Eye (tissue), 1 donor: Measurements from ENCODE around the gene PET100.

ENCODE experiments used
- DNase-seq: peaks from one replicate; pipeline ENCODE4 v3.0.0-alpha.2; 2015

Gene PET100

DNA sequence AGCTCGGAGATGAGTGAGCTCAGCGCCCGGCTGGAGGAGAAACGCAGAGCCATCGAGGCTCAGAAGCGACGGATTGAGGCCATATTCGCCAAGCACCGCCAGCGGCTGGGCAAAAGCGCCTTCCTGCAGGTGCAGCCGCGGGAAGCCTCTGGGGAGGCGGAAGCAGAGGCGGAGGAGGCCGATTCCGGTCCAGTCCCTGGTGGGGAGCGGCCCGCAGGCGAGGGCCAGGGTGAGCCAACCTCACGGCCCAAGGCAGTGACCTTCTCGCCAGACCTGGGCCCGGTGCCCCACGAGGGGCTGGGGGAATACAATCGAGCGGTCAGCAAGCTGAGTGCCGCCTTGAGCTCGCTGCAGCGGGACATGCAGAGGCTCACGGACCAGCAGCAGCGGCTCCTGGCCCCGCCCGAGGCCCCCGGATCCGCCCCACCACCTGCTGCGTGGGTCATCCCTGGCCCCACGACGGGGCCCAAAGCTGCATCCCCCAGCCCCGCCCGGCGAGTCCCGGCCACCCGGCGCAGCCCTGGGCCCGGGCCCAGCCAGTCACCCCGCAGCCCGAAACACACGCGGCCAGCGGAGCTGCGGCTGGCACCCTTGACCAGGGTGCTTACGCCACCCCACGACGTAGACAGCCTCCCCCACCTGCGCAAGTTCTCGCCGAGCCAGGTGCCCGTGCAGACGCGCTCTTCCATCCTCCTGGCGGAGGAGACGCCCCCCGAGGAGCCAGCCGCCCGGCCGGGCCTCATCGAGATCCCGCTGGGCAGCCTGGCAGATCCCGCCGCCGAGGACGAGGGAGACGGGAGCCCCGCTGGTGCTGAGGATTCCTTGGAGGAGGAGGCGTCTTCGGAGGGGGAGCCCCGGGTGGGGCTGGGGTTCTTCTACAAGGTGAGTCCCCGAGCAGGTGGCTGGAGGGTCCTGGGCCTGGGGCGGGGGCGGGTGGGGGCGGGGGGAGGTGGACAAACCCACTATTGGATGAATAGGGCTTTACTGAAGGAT is 17.0 kb upstream of the PET100 start:
- no peak for DNase-seq

DNA sequence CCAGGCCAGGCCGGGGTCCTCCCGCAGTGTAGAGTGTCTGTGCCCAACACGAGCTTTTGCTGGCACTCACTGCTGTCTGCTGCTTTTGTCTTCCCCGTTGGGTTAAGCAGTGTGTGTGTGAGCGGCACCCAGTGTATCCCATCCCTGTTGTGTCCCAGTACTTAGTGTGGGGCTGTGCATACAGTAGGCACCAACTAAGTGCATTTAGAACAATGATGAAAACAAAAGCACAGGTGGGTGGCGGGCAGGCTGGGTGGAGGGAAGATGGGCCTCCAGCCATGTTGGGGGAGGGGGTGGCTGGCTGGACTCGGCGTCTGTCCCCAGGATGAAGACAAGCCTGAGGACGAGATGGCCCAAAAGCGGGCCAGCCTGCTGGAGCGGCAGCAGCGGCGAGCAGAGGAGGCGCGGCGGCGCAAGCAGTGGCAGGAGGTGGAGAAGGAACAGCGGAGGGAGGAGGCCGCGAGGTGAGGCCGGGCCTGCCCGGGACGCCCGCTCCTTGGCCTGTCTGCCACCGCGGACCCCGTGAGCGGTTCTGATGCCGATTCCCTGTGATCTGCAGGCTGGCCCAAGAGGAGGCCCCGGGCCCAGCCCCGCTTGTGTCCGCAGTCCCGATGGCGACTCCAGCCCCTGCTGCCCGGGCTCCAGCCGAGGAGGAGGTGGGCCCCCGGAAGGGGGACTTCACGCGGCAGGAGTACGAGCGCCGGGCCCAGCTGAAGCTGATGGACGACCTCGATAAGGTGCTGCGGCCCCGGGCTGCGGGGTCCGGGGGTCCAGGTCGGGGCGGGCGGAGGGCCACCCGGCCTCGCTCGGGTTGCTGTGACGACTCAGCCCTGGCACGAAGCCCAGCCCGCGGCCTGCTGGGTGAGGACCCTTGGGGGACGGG is 14.5 kb upstream of the PET100 start:
- no peak for DNase-seq

DNA sequence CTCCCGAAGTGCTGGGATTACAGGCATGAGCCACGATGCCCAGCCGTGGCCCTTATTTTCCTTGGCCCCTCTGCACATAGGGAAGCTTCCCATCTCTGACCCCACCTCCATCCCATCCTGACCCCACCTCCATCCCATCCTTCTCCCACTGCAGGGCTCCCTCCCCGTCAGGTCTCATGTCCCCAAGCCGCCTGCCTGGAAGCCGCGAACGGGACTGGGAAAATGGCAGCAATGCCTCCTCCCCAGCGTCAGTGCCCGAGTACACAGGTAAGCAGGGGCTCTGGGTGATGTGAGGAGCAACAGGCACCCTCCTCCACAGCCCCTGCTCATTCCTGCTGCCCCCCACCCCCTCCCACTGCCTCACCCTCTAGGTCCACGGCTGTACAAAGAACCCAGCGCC is 12.4 kb upstream of the PET100 start:
- no peak for DNase-seq

DNA sequence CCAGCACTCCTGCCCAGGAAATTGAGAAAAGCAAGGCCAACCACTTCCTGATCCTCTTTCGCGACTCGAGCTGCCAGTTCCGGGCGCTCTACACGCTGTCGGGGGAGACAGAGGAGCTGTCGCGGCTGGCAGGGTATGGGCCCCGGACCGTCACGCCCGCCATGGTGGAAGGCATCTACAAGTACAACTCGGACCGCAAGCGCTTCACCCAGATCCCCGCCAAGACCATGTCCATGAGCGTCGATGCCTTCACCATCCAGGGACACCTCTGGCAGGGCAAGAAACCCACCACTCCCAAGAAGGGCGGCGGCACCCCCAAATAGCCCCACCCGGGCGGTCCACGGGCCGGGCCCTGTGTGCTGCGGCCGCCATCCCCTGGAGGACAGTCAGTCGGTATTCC is 11.9 kb upstream of the PET100 start:
- DNase-seq = no peak

DNA sequence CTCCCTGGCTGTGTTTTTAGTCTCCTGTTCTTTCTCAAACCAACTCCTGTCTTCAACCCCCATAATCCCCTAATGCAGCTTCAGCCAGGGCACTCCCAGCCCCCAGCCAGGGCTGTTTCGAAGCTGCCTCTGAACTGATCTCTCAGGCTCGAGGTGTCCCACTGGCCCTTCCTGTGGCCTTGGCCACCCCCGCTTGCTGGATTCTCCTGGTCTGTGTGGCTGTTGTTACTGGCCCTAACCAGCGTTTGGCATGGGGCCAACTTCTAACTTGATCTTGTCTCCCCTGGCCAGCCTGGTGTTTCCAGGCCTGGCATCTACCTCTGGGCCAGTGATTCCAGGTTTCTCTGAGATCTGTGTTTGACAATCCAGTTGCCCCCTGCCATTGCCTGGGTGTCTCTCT is 11.2 kb upstream of the PET100 start:
- no peak for DNase-seq

DNA sequence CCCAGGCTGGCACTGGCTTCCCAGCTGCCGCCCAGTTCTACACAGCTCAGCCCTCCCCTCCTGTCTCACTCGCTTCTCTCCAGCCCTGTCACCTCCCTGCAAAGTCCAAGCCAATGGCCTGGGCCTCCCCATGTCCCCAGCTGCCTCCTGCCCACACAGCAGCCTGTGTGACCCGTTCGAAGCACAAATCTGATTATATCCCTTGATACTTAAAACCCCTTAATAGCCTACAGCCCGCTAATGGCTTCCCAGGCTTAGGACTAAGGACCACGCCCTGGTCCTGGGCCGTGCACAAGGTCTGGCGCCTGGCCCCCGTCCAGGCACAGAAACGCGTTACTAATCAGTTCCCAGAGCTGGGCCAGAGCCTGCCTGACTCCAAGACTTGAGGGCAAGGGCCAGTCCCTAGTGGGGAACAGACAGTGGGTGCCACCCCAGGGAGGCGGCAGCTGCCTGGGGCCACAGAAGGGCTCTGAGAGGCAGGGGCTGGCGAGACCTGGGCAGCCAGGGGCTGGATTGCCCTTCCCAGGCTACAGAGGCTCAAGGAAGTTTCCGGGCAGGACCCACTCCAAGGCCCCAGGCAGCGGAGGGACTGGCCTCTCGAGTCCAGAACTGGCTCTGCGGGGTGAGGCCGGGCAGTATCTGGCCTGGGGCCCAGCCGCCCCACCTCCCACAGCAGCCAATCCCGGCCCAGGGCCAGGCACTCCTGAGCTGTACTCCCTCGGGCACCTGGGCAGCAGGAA is 10.7 kb upstream of the PET100 start:
- DNase-seq = no peak

DNA sequence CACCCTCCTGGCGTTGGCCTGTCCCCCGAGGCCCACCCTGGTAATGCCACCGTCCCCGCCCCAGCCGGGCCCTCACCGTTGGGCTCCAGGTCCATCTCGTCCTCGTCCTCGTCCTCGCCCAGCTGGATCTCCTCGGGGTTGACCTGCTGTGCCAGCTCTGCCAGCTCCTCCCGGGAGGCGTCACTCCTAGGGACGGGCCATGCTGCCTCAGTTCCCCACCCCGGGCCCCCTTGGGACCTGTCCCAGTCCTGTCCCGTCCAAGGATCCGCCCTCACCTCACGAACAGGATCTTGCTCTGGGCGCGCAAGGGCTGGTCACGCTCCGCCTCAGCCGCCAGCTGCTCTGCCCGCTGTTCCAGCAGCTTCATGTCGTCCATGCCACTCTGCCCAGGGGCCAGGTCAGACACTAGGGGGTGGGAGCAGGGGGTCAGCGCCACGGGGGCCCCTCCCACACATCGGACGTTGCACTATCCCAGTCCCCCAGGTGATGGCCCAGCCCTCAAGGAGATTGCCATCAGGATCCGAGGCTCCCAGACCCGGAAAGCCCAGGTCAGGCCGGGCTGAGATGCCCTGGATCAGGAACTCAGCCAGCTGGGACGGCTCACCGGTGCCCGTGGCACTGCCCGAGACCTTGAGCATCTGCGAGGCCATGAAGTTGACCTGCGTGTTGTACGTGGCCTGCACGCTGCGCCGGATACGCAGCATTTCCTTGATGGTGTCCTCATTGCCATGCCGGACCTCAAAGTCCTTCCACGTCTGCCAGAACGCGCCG is 9.7 kb upstream of the PET100 start:
- no peak for DNase-seq

DNA sequence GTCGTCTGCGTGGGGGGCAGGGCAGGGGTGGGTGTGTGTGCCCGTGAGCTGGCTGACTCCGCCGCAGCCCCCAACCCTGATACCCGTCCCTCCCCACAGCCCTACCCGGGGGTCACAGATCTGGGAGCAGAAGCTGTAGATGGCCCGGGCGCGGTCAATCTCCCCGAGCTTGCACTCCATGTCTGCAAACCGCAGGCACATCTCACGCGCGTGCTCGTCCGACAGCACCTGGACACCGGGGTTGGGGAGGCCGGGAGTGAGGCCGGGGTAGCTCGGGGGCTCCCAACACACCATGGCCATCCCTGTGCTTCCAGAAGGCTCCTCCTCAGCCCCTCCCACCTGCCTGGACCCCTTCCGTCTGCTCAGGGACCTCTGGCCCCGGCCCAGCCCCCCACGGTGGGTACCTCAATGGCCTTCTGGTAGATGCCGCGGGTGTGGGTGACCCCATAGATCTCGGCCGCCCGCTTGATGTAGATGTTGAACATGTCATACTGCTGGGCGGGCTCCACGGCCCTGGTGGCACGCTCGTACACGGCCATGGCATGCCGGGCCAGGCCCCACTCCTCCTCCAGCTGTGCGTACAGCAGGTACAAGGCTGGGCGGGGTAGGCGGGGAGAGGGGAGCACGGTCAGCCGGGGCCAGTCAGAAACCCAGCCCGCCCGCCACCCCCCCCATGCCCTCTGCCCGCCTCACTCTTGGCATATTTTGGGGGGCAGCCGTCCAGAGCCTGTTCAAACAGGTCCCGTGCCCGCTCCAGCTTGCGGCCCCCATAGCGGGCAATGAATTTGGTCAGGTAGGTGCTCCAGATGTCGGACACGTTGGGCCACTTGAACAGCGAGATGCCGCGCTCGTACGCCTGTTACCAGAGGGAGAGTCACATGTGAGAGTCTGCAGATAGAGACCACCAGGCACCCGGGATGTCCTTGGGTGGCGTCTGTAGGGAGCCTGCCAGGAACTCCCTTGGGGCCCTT is 8.9 kb upstream of the PET100 start:
- DNase-seq = no peak

DNA sequence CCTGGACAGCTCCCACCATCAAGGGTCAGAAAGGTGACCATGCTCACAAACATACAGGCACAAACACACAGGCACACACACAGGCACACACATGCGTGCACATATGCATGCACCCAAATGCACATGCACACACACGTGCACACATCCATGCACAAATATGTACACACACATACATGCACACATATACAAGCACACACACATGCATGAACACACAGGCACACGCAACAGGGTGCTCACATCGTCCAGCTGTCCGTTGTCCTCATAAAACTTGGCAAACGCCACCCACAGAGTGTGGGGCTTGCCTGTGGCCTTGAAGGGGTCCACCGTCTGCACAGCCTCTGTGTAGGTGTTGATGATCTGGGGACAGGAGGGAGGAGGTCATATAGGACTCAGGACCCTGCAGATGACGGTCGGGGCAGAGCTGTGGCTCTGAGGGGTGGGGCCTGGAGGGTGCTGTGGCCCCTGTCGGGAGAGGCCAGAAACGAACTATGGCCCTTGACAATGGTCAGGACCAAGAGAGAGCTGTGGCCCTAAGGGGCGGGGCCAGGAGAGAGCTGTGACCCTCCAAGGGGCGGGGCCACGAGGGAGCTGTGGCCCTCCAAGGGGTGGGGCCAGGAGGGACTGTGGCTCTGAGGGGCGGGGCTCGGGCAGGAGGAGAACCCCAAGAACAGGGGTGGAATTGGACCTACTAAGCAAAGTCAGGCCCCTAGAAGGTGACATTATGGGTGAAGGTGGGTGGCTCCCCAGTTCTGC is 6.5 kb upstream of the PET100 start:
- DNase-seq = no peak

DNA sequence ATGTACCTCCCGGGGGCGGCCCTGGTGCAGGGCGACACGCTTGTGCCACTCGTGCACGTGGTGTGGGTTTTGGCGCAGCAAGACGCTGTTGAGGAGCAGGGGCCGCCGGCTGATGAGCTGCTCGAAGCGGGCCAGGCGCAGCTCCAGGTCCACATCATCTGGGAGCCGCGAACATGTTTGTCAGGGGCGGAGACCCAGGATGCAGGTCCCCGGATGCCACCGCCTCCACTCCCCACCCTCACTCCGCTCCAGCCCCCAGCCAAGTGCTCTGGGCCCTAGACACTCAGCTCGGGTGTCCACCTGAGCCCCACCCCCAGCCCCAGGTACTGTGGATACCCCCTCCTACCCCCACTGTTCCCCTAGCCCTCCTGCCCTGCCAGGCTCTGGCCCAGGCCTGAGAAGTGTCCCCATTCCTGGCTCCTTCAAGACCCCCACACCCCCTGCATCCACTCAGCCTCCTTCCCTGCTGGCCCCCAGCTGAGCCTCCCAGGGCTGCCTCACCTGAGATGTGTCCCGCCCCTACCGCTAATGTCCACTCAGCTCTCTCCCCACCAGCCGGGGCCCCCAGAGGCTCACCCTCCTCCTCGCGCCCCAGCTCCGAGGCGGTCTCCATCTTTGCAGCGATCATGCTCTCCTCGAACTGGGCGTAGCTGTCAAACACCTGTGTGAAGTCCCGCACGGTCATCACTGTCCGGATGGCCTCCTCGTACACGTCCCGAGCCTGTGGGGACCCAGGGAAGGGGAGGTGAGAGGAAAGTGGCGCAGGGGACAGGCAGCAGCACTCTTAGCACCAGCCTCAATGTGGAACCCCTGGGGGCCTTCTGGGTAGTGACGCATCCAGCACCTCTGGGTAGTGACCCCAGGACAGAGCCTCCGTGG is 5.6 kb upstream of the PET100 start:
- no peak for DNase-seq

DNA sequence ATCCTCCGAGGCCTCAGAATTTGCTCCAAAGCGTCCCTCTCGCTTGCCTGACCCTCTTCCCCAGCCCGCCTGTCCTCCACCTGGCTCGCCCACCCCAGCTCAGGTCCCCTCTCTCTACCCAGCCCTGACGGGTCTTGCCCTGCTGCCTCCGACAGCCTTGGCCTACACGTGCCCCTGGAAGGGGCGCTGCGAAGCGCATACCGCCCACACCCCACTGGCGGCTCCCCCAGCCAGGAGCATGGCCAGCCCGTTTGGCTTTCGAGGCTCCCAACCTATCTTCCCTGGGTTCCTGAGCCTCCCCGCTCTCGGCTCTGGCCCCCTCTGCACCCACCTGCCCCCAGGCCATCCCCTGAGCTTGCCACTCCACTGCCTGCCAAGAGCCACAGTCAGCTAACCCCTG is 4.8 kb upstream of the PET100 start:
- no peak for DNase-seq

DNA sequence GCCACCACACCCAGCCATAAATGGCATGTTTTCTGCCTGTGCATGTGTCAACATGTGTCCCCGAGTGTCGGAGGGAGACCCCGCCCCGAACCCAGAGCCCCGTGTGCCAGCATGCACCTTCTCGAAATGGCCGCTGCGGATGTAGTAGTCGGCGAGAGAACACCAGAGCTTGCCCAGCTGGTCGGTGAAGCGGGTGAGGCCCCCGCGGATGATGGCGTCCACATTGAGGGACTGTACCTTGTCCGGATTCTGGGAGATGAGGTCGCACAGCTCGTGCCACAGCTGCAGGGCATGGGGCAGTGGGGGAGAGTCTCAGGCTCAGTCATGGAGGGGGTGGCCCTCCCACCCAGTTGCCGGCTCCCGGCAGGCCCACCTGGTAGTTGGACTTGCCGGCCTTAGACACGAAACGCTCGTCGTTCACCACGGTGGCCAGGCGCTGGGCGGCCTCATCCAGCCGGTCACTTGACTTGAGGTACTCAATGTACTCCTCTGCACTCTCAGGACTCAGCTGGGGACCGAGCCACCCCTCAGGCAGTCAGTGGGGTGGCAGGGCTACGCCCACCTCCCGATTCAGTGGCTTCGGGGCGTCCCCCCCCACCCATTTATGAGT is 3.7 kb upstream of the PET100 start:
- DNase-seq = no peak

DNA sequence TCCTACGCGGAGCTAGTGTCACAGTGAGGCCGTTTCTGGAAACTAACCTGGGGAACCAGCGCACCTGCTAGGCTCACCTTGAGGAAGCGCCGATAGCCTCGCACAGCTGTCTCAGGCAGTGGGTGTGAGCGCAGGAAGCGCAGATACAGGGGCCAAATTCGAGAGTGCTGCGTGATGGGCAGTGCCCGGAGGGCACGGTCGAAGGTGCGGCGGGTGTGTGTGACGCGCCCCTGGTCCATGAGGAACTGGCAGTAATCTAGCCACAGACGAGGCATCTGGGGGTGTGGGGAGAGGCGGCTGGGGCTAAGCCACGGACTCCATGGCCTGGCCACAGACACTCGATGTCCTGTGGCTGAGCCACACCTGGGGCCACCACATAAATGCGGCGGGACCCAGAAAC is 2.4 kb upstream of the PET100 start:
- no peak for DNase-seq

DNA sequence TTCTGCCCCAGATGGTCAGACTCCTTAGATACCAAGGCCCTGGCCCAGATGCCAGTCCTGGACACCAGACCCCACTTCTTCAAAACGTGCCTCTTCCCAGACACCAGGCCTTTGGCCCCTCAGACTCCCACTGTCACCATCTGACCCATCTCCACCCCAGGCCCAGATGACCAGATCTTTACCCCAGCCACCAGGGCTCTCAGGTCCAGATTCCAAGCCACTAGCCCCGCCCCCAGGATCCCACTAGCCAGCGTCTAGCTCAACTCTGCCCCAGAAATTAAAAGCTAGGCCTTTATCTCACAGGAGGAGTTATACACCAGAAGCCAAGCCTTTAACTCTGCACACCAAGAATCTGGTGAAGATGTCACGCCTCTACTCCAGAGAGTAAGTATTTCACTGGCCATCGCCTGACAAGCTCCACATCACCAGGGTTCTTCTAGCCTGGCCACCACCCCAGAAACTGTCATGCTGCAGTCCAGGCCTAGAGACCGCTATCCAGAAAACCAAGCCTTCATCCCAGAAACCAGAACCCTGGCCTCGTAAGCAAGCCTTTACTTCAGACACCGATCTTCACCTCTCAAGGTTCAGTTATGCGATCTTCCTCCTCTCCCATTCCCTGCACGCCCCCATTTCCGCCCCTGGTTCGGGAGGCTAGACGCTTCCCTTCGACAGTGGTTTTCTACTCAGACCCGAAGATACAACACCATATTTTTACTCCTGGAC is 843 bp upstream of the PET100 start:
- DNase-seq = no peak

DNA sequence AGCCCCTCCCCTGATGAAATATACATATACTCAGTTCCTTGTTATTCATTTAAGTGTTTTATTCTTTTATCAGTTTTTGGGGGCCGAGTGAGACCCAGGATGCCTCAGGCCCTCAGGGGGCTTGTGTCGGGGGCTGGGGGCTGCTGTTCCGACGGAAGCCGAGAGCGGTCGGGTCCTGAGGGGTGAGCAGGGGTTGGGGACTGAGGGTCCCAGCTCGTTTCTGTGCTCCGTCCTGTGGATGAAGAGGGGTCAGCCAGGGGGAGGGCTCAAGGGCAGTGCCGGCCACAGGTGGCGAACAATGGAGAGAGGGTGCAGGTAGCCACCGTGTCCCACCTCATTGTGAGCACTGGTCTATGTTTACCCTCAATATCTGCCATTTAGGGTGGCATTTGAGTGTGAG is 2.0 kb downstream of the PET100 start:
- DNase-seq = no peak

DNA sequence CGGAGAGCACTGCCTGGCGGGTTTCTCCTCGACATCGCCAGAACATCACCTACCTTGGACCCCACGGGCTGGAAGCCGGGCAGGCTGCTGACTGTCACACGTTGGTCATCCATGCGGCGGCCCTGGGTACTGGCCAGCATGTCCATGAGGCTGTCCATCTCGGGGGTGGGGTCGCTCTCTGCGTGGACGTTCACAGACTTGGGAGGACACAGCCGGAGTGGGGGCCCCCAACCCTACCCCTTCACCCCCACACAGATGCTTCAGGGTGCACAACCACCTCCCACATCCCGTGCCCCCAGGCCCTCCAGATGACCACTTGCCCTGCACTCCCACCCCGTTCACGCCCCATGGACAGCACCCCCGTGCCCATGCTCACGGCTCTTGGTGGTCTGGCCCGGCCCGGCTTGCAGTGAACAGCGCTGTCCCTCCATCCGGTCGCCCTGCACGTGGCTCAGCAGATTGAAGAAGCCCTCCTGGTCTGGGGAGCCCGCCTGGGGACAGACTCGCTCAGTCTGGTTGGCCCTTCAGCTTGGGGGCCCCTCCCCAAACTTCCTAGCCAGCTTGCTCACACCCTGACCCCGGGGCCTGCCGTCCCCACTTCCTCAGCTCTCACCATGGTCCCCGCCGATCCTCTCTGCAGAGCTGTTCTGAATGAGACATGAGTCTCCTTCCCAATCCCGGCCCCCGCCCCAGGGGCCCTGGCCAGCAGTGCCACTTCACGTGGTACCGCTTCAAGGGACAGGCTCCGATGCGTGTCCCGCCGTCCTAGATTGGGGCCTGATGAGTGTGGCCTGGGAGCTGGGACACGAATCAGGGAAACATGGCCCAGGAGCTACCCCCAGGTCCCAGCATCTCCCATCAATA is 3.0 kb downstream of the PET100 start:
- no peak for DNase-seq

DNA sequence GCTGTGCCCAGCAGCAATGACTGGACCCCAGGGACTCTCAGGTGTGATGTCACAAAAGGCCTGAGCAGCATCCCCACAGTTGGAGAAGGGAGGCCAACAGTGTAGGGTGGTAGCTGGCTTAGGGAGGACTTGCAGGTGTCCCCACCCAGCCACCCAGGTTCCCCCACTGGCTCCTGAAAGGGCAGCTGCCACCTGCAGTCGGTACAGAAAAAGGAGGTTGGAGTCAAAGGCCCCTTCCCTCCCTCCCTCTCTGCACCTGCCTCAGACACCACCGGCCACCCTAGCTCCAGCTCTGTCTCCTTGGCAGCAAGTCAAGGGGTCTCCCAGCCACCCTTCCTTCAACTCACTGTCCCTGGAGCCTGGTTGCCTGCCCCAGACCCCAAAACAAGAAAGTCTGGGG is 4.1 kb downstream of the PET100 start, which contains the start of gene PCP2:
TSS of gene PCP2 (minus strand) at position 22 of the 400 bp plus-strand sequence. CDS start 262 bp downstream, outside the sequence.
- DNase-seq = no peak
